DND-41 (cell line): ENCODE measurements around the gene CNTNAP5.

Experiments
- CTCF ChIP-seq: IDR thresholded peaks from 2 replicates; pipeline ENCODE4 v1.5.1; 2012; ENCODE audit warnings: borderline replicate concordance, low read length, moderate library complexity, mild to moderate bottlenecking; ENCODE audit not compliant: poor library complexity, severe bottlenecking; ENCODE audit errors: extremely low read depth
- EZH2 ChIP-seq: IDR thresholded peaks from 3 replicates; pipeline ENCODE4 v1.6.1; 2012; ENCODE audit warnings: borderline replicate concordance, low read depth, mild to moderate bottlenecking, moderate library complexity, low read length, inconsistent platforms; ENCODE audit not compliant: severe bottlenecking

- TF ChIP-seq CTCF, result no peak
- TF ChIP-seq EZH2, result no peak
These were observed 638.0 kb downstream of the CNTNAP5 start for GRCh38 chr2:124662946-124663644.
